Body of pancreas (tissue), 4 donors: ENCODE measurements around the gene SERBP1.

ENCODE experiments used
- CTCF ChIP-seq, 7 experiments: fragments of 450-650 bp in 4 of 7; fragments of 200-600 bp in 3 of 7; sonication (generic) in 3 of 7; IDR thresholded peaks; one replicate each; pipeline ENCODE4 v1.5.1; 2016 to 2019; ENCODE audit warnings: antibody characterized with exemption in 7 of 7
- POLR2A ChIP-seq, 3 donors: fragments of 450-650 bp; IDR thresholded peaks; one replicate each; pipeline ENCODE4 v1.6.1; 2016; ENCODE audit warnings: antibody characterized with exemption in 3 of 3, mild to moderate bottlenecking in 2 of 3

GRCh38 chr1:67420835-67421492, 9.2 kb downstream of the SERBP1 start:
- TF ChIP-seq POLR2A (IDR thresholded peaks at IDR 0.05) (no peak), CTCF (IDR thresholded peaks at IDR 0.05) (no peak)
